T47D (cell line): Measurements from ENCODE around the gene CNGB1.
A peak's percentile ranks its signal among the peaks of the same experiment; 100 is the strongest.
"Not testable (repeated sequence)": the region's sequence is repeated elsewhere in the genome, so short reads cannot be mapped to it uniquely, and the experiment has no call there.

Experiments
- DNase-seq, 2 experiments: peaks; one replicate each; pipeline versions ENCODE4 v3.0.0 to v3.0.0-alpha.2; 2011 to 2012; ENCODE audit warnings: low read depth in 1 of 2, low spot score in 1 of 2
- JUND ChIP-seq: IDR thresholded peaks from 2 replicates; pipeline ENCODE4 v1.6.1; 2012; ENCODE audit warnings: low read depth
- in situ Hi-C: cut with HindIII; loops from 2 replicates; pipeline ENCODE4 v1.10.0; 2016; ENCODE audit warnings: low sequenced_read_pairs, low pct_unique_long_range_greater_than_20kb

Gene CNGB1

GRCh38 chr16:57910696-57911095 lies 60.2 kb downstream of the CNGB1 start:
- in situ Hi-C loops: no loop called here
- TF ChIP-seq JUND: no peak
- DNase-seq: no peak

GRCh38 chr16:57908409-57908987 lies 62.4 kb downstream of the CNGB1 start:
- no peak for DNase-seq
- no peak for TF ChIP-seq JUND
- in situ Hi-C loops: no loop called here

- DNase-seq: no peak
- in situ Hi-C loops: no loop called here
- TF ChIP-seq JUND: no peak
These were observed 64.3 kb downstream of the CNGB1 start for GRCh38 chr16:57906382-57907316.

- no peak for TF ChIP-seq JUND
- DNase-seq: no peak
- in situ Hi-C loops: no loop called here
These were observed 66.8 kb downstream of the CNGB1 start for GRCh38 chr16:57904101-57904500.

GRCh38 chr16:57903656-57904055 lies 67.3 kb downstream of the CNGB1 start:
- no peak for DNase-seq
- in situ Hi-C loops: no loop called here

GRCh38 chr16:57901480-57902069 lies 69.4 kb downstream of the CNGB1 start:
- no peak for TF ChIP-seq JUND
- no peak for DNase-seq
- in situ Hi-C loops: no loop called here

More at GRCh38 chr16:57903656-57904055, 67.3 kb downstream of the CNGB1 start:
- no peak for TF ChIP-seq JUND

GRCh38 chr16:57900796-57901479 lies 70.0 kb downstream of the CNGB1 start:
- no peak for DNase-seq
- TF ChIP-seq JUND: no peak
- in situ Hi-C loops: no loop called here

- no peak for TF ChIP-seq JUND
- in situ Hi-C loops: no loop called here
- DNase-seq: peak; percentile 16 to 68
These were observed 70.9 kb downstream of the CNGB1 start for GRCh38 chr16:57899771-57900661.

GRCh38 chr16:57898961-57899360 lies 72.0 kb downstream of the CNGB1 start:
- DNase-seq: no peak
- no peak for TF ChIP-seq JUND
- in situ Hi-C loops: no loop called here

- TF ChIP-seq JUND: no peak
- in situ Hi-C loops: no loop called here
- DNase-seq: no peak
These were observed 72.9 kb downstream of the CNGB1 start for GRCh38 chr16:57897996-57898395.

GRCh38 chr16:57897053-57897784 lies 73.7 kb downstream of the CNGB1 start:
- in situ Hi-C loops: no loop called here
- no peak for TF ChIP-seq JUND
- no peak for DNase-seq

GRCh38 chr16:57895081-57895547 lies 75.8 kb downstream of the CNGB1 start:
- DNase-seq, in situ Hi-C loops: not testable (repeated sequence)
